H9 (cell line): ENCODE measurements around the gene MYRIP. TPM values are rescaled to one million over a fixed set of nuclear protein-coding genes. Genes with fewer than 3 reads are reported as not detected.

Experiments used
- DNase-seq: peaks from one replicate; pipeline ENCODE4 v3.0.0-alpha.2; 2017
- H2AFZ ChIP-seq: one replicate; pipeline ENCODE4 v1.6.1; 2013; ENCODE audit warnings: mild to moderate bottlenecking, low read length, control low read depth, moderate library complexity
- H2AK5ac ChIP-seq: 2 replicates; pipeline ENCODE4 v1.6.1; 2013; ENCODE audit warnings: low read length, control low read depth, mixed read lengths; ENCODE audit not compliant: insufficient read length
- H2BK120ac ChIP-seq: one replicate; pipeline ENCODE4 v1.6.1; 2013; ENCODE audit warnings: low read depth, mild to moderate bottlenecking, low read length, control low read depth, inconsistent platforms; ENCODE audit not compliant: poor library complexity, severe bottlenecking
- H2BK12ac ChIP-seq: 2 replicates; pipeline ENCODE4 v1.6.1; 2013; ENCODE audit warnings: low read length, control low read depth, mixed read lengths, low read depth; ENCODE audit not compliant: insufficient read length
- H2BK15ac ChIP-seq: 2 replicates; pipeline ENCODE4 v1.6.1; 2013; ENCODE audit warnings: low read depth, low read length, control low read depth
- H2BK20ac ChIP-seq: one replicate; pipeline ENCODE4 v1.6.1; 2013; ENCODE audit warnings: low read depth, mild to moderate bottlenecking, low read length, control low read depth, inconsistent platforms; ENCODE audit not compliant: poor library complexity, severe bottlenecking
- H2BK5ac ChIP-seq: 2 replicates; pipeline ENCODE4 v1.6.1; 2013; ENCODE audit warnings: low read length, control low read depth, mixed read lengths; ENCODE audit not compliant: insufficient read length
- H3K14ac ChIP-seq: 2 replicates; pipeline ENCODE4 v1.6.1; 2013; ENCODE audit warnings: low read length, control low read depth; ENCODE audit not compliant: insufficient read depth
- H3K18ac ChIP-seq: 2 replicates; pipeline ENCODE4 v1.6.1; 2013; ENCODE audit warnings: low read depth, mild to moderate bottlenecking, mixed read lengths, low read length, control low read depth; ENCODE audit not compliant: insufficient read length
- H3K23ac ChIP-seq: 2 replicates; pipeline ENCODE4 v1.6.1; 2013; ENCODE audit warnings: low read length, control low read depth, mixed read lengths, low read depth; ENCODE audit not compliant: insufficient read length
- H3K23me2 ChIP-seq: 2 replicates; pipeline ENCODE4 v1.6.1; 2013; ENCODE audit warnings: low read depth, mild to moderate bottlenecking, mixed read lengths, low read length, control low read depth; ENCODE audit not compliant: insufficient read length, poor library complexity, severe bottlenecking
- H3K27ac ChIP-seq: 2 replicates; pipeline ENCODE4 v1.5.1; 2013; ENCODE audit warnings: low read length, control low read depth, mixed read lengths, low read depth; ENCODE audit not compliant: insufficient read length
- H3K27me3 ChIP-seq: 2 replicates; pipeline ENCODE4 v1.6.1; 2013; ENCODE audit warnings: low read length, control low read depth, inconsistent platforms; ENCODE audit not compliant: insufficient read depth
- H3K4ac ChIP-seq: 2 replicates; pipeline ENCODE4 v1.6.1; 2013; ENCODE audit warnings: low read depth, mild to moderate bottlenecking, control low read depth, inconsistent platforms, low read length, moderate library complexity
- H3K4me1 ChIP-seq: 2 replicates; pipeline ENCODE4 v1.6.1; 2013; ENCODE audit warnings: low read length, control low read depth, inconsistent platforms; ENCODE audit not compliant: insufficient read depth
- H3K4me2 ChIP-seq: 2 replicates; pipeline ENCODE4 v1.6.1; 2013; ENCODE audit warnings: low read length, control low read depth, mixed read lengths; ENCODE audit not compliant: insufficient read length, insufficient read depth
- H3K56ac ChIP-seq: 2 replicates; pipeline ENCODE4 v1.6.1; 2013; ENCODE audit warnings: low read depth, mild to moderate bottlenecking, mixed read lengths, low read length, control low read depth; ENCODE audit not compliant: insufficient read length
- H3K79me1 ChIP-seq: 2 replicates; pipeline ENCODE4 v1.6.1; 2013; ENCODE audit warnings: low read depth, mild to moderate bottlenecking, moderate library complexity, low read length, control low read depth, inconsistent platforms; ENCODE audit not compliant: insufficient read depth, poor library complexity, severe bottlenecking
- H3K79me2 ChIP-seq: 2 replicates; pipeline ENCODE4 v1.6.1; 2013; ENCODE audit warnings: low read length, control low read depth, inconsistent platforms; ENCODE audit not compliant: insufficient read depth
- H3K9ac ChIP-seq: 2 replicates; pipeline ENCODE4 v1.6.1; 2013; ENCODE audit warnings: low read length, control low read depth, mixed read lengths; ENCODE audit not compliant: insufficient read length; ENCODE audit errors: extremely low read depth
- H3K9me3 ChIP-seq: one replicate; pipeline ENCODE4 v1.6.1; 2013; ENCODE audit warnings: low read depth, low read length, inconsistent platforms; ENCODE audit not compliant: control insufficient read depth
- H3T11ph ChIP-seq: one replicate; pipeline ENCODE4 v1.6.1; 2013; ENCODE audit warnings: mild to moderate bottlenecking, low read length, control low read depth, inconsistent platforms
- H4K20me1 ChIP-seq: one replicate; pipeline ENCODE4 v1.6.1; 2013; ENCODE audit not compliant: control insufficient read depth, insufficient read length, insufficient read depth
- H4K5ac ChIP-seq: 2 replicates; pipeline ENCODE4 v1.6.1; 2013; ENCODE audit warnings: low read depth, mild to moderate bottlenecking, mixed read lengths, low read length, control low read depth; ENCODE audit not compliant: insufficient read length
- H4K8ac ChIP-seq: replicated peaks from 2 replicates; pipeline ENCODE4 v1.6.1; 2013; ENCODE audit warnings: low read length, control low read depth, mixed read lengths, low read depth; ENCODE audit not compliant: insufficient read length
- H4K91ac ChIP-seq: 2 replicates; pipeline ENCODE4 v1.6.1; 2013; ENCODE audit warnings: low read depth, mild to moderate bottlenecking, moderate library complexity, mixed read lengths, low read length, control low read depth; ENCODE audit not compliant: insufficient read length
- H3K27ac Mint-ChIP-seq, 3 experiments: 2 replicates in 2 of 3; 3 replicates in 1 of 3; pipeline ENCODE4 v1.8.0; 2020 to 2021; ENCODE audit warnings: mixed read lengths in 3 of 3, mild to moderate bottlenecking in 1 of 3, moderate library complexity in 1 of 3
- H3K27me3 Mint-ChIP-seq: 2 replicates; pipeline ENCODE4 v1.8.0; 2021; ENCODE audit warnings: low read depth, mild to moderate bottlenecking, moderate library complexity, mixed read lengths
- H3K36me3 Mint-ChIP-seq, 3 experiments: 2 replicates in 2 of 3; 3 replicates in 1 of 3; pipeline ENCODE4 v1.8.0; 2020 to 2021; ENCODE audit warnings: low read depth in 3 of 3, mixed read lengths in 3 of 3; ENCODE audit not compliant: insufficient read depth in 1 of 3
- H3K4me1 Mint-ChIP-seq, 2 experiments: 2 replicates each; pipeline ENCODE4 v1.8.0; 2020; ENCODE audit warnings: mixed read lengths in 2 of 2
- H3K4me3 Mint-ChIP-seq, 2 experiments: 2 replicates in 1 of 2; 3 replicates in 1 of 2; pipeline ENCODE4 v1.8.0; 2020 to 2021; ENCODE audit warnings: mild to moderate bottlenecking in 2 of 2, mixed read lengths in 2 of 2, moderate library complexity in 1 of 2
- H3K9me3 Mint-ChIP-seq, 2 experiments: 2 replicates in 1 of 2; 3 replicates in 1 of 2; pipeline ENCODE4 v1.8.0; 2020; ENCODE audit warnings: mild to moderate bottlenecking in 2 of 2, mixed read lengths in 2 of 2, moderate library complexity in 1 of 2
- CTCF ChIP-seq: fragments of 200-600 bp; sonication (generic); conservative IDR thresholded peaks from 3 replicates; pipeline ENCODE4 v1.8.0; 2021; ENCODE audit warnings: antibody characterized with exemption, mild to moderate bottlenecking
- WGBS: extraction: QIAGEN DNeasy Blood & Tissue Kit; methylation state at CpG from one replicate; pipeline ENCODE4 v1.1.7; 2013; ENCODE audit warnings: missing lambda C conversion rate, low lambda C conversion rate, mixed read lengths; ENCODE audit not compliant: insufficient read length; ENCODE audit errors: extremely low coverage; 5-methylcytosine and 5-hydroxymethylcytosine counted together
- total RNA-seq: library from RNA; stranded (reverse); gene quantifications from 2 replicates; pipeline ENCODE4 v1.2.1, GENCODE V29; 2021

The MYRIP gene
- total RNA-seq, 1 experiment from 2014 or later, result 1.8 TPM

DNA sequence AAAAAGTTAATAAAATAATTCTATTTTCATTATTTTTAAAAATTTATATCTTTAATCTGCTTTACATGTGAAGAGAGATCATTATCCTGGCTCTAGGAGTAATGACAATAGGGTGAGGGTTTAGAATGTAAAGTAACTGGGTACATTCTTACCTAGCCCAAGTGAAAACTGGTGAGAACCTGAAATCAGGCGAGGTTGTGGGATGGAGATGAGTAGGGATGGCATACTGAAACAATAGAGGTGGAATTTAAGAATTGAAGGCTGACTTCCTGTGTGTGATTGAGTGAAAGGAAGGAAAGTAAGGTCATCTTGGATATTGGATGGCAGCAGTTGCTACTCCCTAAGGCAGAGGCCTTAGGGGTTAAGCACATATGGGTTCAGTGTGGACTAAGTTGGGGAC, 82.7 kb downstream of the MYRIP start:
- H3K23ac ChIP-seq, result no peak overlapping the region
- H2BK120ac ChIP-seq, result no peak overlapping the region
- H3K4me1 ChIP-seq, result peaks cover 6% of the 10 kb centered on the region; the same call in 1 of the 2 replicates
- H3K27me3 Mint-ChIP-seq, result no peaks in the 10 kb centered on the region
- no peak overlapping the region for H2BK5ac ChIP-seq
- no peak for TF ChIP-seq CTCF
- H3K18ac ChIP-seq, result no peak overlapping the region
- no peak overlapping the region for H3K9ac ChIP-seq
- peaks cover 0 to 2% (median 0%) of the 10 kb centered on the region in 3 experiments; a peak in 1 of 7 replicates for H3K36me3 Mint-ChIP-seq
- H4K20me1 ChIP-seq, result no peaks in the 10 kb centered on the region
- H3K27me3 ChIP-seq, result no peaks in the 10 kb centered on the region
- H4K5ac ChIP-seq, result no peak overlapping the region
- H3K79me2 ChIP-seq, result no peaks in the 10 kb centered on the region
- peaks cover 4 to 10% of the 10 kb centered on the region in 2 experiments for H3K4me1 Mint-ChIP-seq
- no peak overlapping the region for H2AFZ ChIP-seq
- no peak overlapping the region for H2BK20ac ChIP-seq
- H3K27ac Mint-ChIP-seq, result peak overlapping the region; percentile 15 to 75 (median 19); a peak in 4 of 7 replicates
- no peak overlapping the region for H3K27ac ChIP-seq
- H3K23me2 ChIP-seq, result no peaks in the 10 kb centered on the region
- no peak overlapping the region for H2BK12ac ChIP-seq
- H4K8ac ChIP-seq, result no peak overlapping the region
- H2AK5ac ChIP-seq, result no peak overlapping the region
- no peak overlapping the region for H3K56ac ChIP-seq
- H3K9me3 ChIP-seq, result no peaks in the 10 kb centered on the region
- peaks cover 0 to 4% of the 10 kb centered on the region in 2 experiments; a peak in 3 of 5 replicates for H3K9me3 Mint-ChIP-seq
- H3K4ac ChIP-seq, result no peak overlapping the region
- no peaks in the 10 kb centered on the region for H3K79me1 ChIP-seq
- no peak overlapping the region for H3T11ph ChIP-seq
- H2BK15ac ChIP-seq, result no peak overlapping the region
- H4K91ac ChIP-seq, result no peak overlapping the region
- no CpG with 5 or more reads among the region's 1 CpG for WGBS
- H3K4me2 ChIP-seq, result no peak overlapping the region
- no peak overlapping the region for H3K4me3 Mint-ChIP-seq
- no peak overlapping the region for H3K14ac ChIP-seq
- DNase-seq, result no peak
